ENCODE data around the gene UBE3A.
A peak's percentile ranks its signal among the peaks of the same experiment; 100 is the strongest.

UBE3A gene

DNA sequence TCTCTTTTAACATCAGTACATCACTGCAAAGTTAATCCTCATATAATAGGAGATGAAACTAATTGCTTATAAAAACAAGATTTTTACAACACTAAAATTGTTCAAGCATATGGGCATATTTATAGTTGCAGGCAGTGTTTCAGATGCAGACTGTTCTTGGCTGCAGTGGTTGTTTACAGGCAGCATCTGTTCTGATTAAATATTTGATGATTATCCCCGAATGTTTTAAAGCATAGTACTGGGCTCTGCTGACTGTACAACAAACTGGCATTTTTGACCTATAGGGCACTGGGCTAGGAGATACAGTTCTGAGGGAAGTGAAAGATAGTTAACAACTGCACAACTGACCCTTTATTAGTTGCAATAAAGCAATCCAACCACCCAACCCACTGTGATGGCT lies 113.6 kb downstream of the UBE3A start:
- DNase-seq: no peak

DNA sequence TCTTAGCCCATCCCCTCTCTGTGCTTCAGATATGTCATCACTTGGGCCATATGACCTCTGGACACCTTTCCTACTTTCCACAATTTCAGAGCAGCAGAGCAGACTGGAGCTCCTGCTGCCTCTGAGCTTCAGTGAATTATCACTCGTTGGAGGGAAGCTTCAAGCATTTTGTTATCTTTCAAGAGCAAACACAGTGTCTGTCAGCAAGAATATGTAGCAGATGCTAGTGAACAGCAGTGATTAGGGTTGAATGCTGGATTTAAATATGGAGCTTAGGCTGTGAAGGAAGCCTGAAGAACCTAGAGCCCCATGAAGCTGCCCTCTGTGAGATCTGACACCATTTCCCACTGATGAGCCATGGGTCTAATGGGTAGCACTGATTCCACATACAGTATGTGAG lies 115.4 kb downstream of the UBE3A start:
- DNase-seq: no peak

DNA sequence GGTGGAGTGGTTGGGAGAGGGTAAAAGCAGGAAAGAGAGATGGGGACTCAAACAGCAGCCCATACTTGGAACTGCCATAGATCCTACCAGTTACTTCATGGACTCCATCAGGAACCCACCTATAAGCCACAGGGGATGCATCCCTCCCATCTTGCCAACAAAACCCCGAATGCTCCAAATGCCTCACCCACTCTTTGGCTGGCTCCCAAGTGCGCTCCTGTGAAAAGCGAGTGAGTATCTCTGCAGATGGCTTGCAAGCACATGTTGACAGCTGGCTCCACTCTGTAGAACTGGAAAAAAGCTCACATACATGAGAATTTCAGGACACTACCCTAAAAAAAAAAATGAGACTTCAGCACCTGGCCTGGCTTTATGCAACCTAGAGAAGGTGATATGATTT lies 151.0 kb downstream of the UBE3A start:
- peak; percentile 78 for DNase-seq
